ENCODE data around the gene ZKSCAN1.

The ZKSCAN1 gene

DNA sequence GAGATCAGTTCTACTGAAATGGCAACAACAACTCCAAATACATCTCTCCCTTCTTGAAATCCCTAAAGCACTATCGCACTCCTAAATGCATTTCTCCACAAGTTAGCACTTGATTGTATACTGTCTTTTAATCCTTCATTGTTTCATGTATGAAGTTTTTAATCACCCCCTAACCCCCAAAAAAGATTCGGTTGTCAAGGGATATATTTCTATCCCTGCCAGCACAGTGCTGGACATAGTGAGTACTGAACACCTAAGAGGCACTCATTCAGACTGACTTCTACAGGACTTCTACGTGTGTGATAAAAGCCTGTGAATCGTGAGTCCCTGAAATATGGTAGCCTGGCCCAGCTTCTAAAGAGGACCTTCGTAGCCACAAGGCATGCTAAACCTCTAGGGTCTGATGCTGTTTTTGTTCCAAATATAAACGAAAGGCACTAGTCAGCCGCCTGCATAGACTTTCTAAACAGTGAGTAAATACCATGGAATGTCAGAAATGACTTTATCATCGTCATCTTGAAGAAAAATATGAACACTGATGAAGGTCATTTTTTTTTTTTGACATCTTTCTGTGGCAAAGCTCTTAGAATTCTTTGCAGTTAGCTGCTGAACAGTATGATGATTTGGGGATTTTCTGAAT, 19.6 kb downstream of the ZKSCAN1 start:
- DNase-seq (ENCODE audit: low spot score) (peak; percentile 22), FAIRE-seq (no peak)

GRCh38 chr7:100035876-100036275, 20.5 kb downstream of the ZKSCAN1 start:
- no peak for FAIRE-seq
- no peak for DNase-seq (ENCODE audit: low spot score)

GRCh38 chr7:100038326-100038725, 22.9 kb downstream of the ZKSCAN1 start:
- FAIRE-seq = no peak
- DNase-seq (ENCODE audit: low spot score) = no peak

DNA sequence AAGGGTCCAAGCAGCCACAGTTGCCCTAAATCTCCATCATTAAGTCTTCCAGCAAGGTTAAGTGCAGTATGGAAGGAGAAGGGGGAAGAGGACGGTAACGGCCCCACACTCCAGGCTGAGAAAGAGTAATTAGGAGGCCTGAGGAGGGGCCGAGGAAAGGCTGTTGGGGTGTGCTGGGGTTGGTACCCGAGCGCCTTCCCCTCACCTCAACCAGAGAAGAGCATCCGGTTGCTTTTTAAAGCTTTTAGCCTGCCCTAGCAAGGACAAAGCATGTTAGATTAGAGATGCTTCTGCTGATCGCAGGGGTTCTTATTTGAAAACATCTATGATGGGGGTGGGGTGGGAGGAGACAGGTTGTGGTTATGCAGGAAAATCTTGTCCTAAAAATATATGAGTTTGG, 25.2 kb downstream of the ZKSCAN1 start:
- no peak for FAIRE-seq

DNA sequence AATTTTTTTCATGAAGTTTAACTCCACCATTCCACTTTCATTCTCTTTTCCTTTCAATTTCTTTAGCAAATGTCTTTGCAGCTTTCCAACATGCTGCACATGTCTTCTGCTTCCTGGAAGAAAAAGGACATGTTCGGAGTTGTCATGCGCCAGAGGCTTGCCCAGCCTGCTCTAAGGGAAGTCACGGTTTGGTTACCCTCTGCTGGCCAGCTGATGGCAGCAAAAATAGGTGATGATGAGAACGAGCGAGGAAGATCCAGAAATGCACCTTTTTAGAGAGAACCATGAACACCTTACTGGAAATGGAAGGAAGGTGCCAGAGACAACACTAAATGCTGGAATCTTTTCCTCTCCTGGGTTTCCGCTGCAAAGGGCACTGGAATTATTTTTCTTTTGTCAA, 29.3 kb downstream of the ZKSCAN1 start:
- FAIRE-seq (no peak), DNase-seq (ENCODE audit: low spot score) (no peak)

More for the DNA sequence above, 25.2 kb downstream of the ZKSCAN1 start:
- DNase-seq (ENCODE audit: low spot score) = no peak

GRCh38 chr7:100048680-100049079, 33.3 kb downstream of the ZKSCAN1 start:
- FAIRE-seq (no peak), DNase-seq (ENCODE audit: low spot score) (no peak)

DNA sequence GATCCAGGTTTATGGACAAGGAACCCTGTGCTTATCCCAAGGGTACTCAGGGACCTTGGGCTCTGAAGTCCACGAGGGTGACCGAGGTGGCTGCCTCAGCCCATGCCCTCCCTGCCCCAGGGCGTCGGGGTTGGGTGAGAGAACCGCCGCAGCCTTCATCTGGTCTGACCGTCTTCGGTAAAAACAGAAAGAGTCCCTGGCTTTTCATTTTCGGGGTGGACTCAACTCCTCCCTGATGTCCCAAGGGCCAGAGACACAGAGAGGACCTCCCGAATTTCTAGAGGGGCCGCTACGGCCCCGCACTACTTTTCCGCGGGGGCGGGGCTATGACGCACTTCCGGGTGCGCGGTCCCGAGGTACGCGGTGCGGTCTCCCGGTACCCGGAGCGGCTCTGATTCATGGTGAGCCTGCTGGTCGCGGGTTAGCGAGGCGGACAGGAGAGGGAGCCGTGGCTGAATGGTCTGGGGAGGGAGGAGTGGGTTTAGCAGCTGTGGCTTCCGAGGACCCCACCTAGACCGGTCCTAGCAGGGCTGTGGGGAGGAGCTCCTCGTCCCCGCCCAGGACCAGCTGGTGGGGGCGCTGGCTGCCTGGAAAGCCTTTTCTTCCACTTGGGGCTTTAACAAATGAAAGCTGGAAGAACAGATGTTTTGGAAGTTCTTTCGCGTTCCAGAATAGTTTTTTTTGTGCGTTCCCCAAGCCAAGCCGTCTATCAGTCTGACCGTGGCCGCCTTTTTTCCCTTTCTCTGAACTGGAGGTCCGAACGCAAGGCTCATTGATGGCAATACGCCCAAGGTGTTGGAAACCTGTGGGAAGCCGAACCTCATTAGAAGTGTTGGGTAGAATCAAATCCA, 34.3 kb downstream of the ZKSCAN1 start, which contains the start of gene ZSCAN21:
Gene ZSCAN21 (plus strand): TSS at position 334 of the 851 bp plus-strand sequence. CDS start 7,233 bp downstream, outside the sequence.
- FAIRE-seq (no peak), DNase-seq (ENCODE audit: low spot score) (peak; percentile 64)

DNA sequence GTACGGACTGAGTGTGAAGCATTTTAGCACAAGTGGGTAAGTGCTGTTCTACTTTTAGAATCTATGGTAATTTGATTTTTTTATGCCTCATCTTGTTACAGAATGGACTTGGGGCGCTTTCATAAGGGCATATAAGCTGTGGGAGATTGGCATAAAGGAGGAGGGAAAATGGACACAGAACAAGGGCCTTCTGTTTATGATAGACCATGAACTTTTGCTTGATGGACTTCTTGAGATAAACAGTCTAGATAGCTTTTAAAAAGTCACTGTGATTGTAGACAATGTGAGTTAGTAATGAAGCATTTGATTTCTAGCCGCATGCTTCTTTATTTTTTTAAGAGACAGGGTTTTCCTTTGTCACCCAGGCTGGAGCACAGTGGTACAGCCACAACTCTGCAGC, 36.2 kb downstream of the ZKSCAN1 start:
- FAIRE-seq = no peak
- no peak for DNase-seq (ENCODE audit: low spot score)

DNA sequence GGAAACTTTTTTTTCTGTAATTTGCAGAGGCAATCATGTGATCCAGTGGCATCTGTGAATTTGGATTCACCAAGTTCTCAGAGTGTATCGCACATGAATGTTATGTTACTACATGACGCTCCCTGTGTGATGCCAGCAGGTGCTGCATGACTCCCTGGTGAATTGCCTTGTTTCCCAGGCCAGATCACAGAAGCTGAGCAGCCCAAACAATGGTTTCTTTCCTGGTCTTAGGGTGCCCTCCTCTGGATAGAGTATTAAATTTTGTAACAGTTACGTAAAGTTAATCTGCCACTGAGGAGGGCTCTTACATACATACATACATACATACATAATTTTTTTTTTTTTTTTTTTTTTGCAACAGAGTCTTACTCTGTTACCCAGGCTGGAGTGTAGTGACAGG, 37.8 kb downstream of the ZKSCAN1 start:
- DNase-seq (ENCODE audit: low spot score) (peak; percentile 60), FAIRE-seq (no peak)

GRCh38 chr7:100057006-100057405, 41.6 kb downstream of the ZKSCAN1 start:
- DNase-seq (ENCODE audit: low spot score) (no peak), FAIRE-seq (no peak)

- no peak for DNase-seq (ENCODE audit: low spot score)
- no peak for FAIRE-seq
These were observed 43.9 kb downstream of the ZKSCAN1 start for GRCh38 chr7:100059251-100059739.

GRCh38 chr7:100061518-100062193, 46.3 kb downstream of the ZKSCAN1 start:
- FAIRE-seq = no peak

GRCh38 chr7:100063376-100063775, 48.0 kb downstream of the ZKSCAN1 start:
- FAIRE-seq = no peak

More at GRCh38 chr7:100061518-100062193, 46.3 kb downstream of the ZKSCAN1 start:
- DNase-seq (ENCODE audit: low spot score) = no peak

GRCh38 chr7:100064162-100064561, 48.8 kb downstream of the ZKSCAN1 start:
- DNase-seq (ENCODE audit: low spot score) = no peak
- FAIRE-seq = no peak

More at GRCh38 chr7:100063376-100063775, 48.0 kb downstream of the ZKSCAN1 start:
- DNase-seq (ENCODE audit: low spot score) = no peak

- FAIRE-seq = no peak
- no peak for DNase-seq (ENCODE audit: low spot score)
These were observed 50.2 kb downstream of the ZKSCAN1 start for GRCh38 chr7:100065452-100066186.

- DNase-seq (ENCODE audit: low spot score) (no peak), FAIRE-seq (no peak)
These were observed 51.6 kb downstream of the ZKSCAN1 start for GRCh38 chr7:100066953-100067352.

- no peak for FAIRE-seq
- no peak for DNase-seq (ENCODE audit: low spot score)
These were observed 54.6 kb downstream of the ZKSCAN1 start for GRCh38 chr7:100069991-100070390.

DNA sequence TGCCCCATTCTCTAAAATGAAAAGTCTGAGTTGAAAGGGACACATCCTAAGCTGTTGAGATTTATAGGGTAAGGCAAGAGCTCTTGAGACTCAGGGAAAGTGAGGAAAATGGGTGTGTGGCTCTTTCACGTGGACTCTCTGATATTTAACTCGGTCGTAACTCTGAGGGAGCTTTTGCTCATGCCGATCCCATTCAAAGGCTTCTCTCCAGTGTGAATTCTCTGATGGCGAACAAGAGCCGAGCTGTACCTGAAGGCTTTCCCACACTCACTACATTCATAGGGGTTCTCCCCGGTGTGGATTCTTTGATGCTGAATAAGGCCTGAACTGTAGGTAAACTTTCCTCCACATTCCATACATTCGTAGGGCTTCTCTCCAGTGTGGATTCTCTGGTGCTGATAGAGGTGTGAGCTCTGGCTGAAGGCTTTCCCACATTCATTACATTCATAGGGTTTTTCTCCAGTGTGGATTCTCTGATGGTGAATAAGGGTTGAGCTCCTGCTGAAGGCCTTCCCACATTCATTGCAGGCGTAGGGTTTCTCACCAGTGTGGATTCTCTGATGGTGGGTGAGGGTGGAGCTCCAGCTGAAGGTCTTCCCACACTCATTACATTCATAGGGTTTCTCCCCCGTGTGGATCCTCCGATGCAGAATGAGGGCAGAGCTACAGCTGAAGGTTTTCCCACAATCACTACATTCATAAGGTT, 55.8 kb downstream of the ZKSCAN1 start:
- no peak for FAIRE-seq

GRCh38 chr7:100072462-100072861, 57.1 kb downstream of the ZKSCAN1 start:
- FAIRE-seq = no peak
- DNase-seq (ENCODE audit: low spot score) = no peak

More for the DNA sequence above, 55.8 kb downstream of the ZKSCAN1 start:
- DNase-seq (ENCODE audit: low spot score) = no peak

DNA sequence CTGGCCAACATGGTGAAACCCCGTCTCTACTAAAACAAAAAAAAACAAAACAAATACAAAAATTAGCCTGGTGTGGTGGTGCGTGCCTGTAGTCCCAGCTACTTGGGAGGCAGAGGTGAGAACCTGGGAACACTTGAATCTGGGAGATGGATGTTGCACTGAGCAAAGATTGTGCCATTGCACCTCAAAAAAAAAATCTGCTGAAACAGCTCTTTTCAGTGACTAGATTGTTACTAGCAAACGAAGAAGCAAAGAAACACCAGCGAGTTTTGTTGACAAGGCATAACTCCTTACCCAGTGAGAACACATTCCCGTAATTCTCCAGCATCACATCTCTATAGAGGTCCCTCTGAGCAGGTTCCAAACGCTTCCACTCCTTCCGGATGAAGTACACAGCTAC, 59.4 kb downstream of the ZKSCAN1 start:
- DNase-seq (ENCODE audit: low spot score) (no peak), FAIRE-seq (no peak)
